Activated CD4-positive, alpha-beta T cell treated with anti-CD3 and anti-CD28 coated beads for 24 hours (primary cell): ENCODE data around the gene ASB1.

ENCODE experiments used
- DNase-seq, 2 donors: peaks; one replicate each; pipeline ENCODE4 v3.0.0-alpha.2; 2020; ENCODE audit warnings: low read depth in 2 of 2

ASB1 gene

GRCh38 chr2:238444242-238444641 is 17.5 kb downstream of the ASB1 start:
- no peak for DNase-seq

- DNase-seq, result no peak
These were observed 18.9 kb downstream of the ASB1 start for GRCh38 chr2:238445409-238446190.

GRCh38 chr2:238446371-238446770 is 19.6 kb downstream of the ASB1 start:
- DNase-seq, result no peak

GRCh38 chr2:238448031-238448955 is 21.6 kb downstream of the ASB1 start:
- DNase-seq, result no peak

- no peak for DNase-seq
These were observed 22.5 kb downstream of the ASB1 start for GRCh38 chr2:238449241-238449640.

GRCh38 chr2:238449909-238450417 is 23.2 kb downstream of the ASB1 start:
- DNase-seq, result no peak

GRCh38 chr2:238450440-238450861 is 23.7 kb downstream of the ASB1 start:
- no peak for DNase-seq

GRCh38 chr2:238453842-238454241 is 27.1 kb downstream of the ASB1 start:
- no peak for DNase-seq

- no peak for DNase-seq
These were observed 29.7 kb downstream of the ASB1 start for GRCh38 chr2:238456449-238456848.

- DNase-seq, result no peak
These were observed 30.5 kb downstream of the ASB1 start for GRCh38 chr2:238456970-238457926.

- no peak for DNase-seq
These were observed 31.2 kb downstream of the ASB1 start for GRCh38 chr2:238457927-238458324.

- no peak for DNase-seq
These were observed 31.9 kb downstream of the ASB1 start for GRCh38 chr2:238458651-238459050.

- no peak for DNase-seq
These were observed 32.4 kb downstream of the ASB1 start for GRCh38 chr2:238459081-238459629.

- DNase-seq, result no peak
These were observed 34.3 kb downstream of the ASB1 start for GRCh38 chr2:238461051-238461450.

- DNase-seq, result no peak
These were observed 34.8 kb downstream of the ASB1 start for GRCh38 chr2:238461491-238461890.

GRCh38 chr2:238461916-238462315 is 35.2 kb downstream of the ASB1 start:
- no peak for DNase-seq

- no peak for DNase-seq
These were observed 36.2 kb downstream of the ASB1 start for GRCh38 chr2:238462782-238463396.

- DNase-seq, result no peak
These were observed 37.7 kb downstream of the ASB1 start for GRCh38 chr2:238464389-238464788.

GRCh38 chr2:238465487-238466242 is 38.9 kb downstream of the ASB1 start:
- DNase-seq, result no peak

GRCh38 chr2:238466243-238466756 is 39.6 kb downstream of the ASB1 start:
- DNase-seq, result no peak
